OCI-LY1 (cell line): ENCODE results near the gene CRADD.
A peak's percentile ranks its signal among the peaks of the same experiment; 100 is the strongest.

Experiments used
- H2AFZ ChIP-seq: fragments of 200-600 bp; sonication (generic), shearing (Covaris generic); 2 replicates; pipeline ENCODE4 v1.6.0; 2014; ENCODE audit warnings: antibody characterized with exemption, mild to moderate bottlenecking, low read length
- H3F3A ChIP-seq: fragments of 200-600 bp; sonication (generic), shearing (Covaris generic); 2 replicates; pipeline ENCODE4 v1.6.0; 2014; ENCODE audit warnings: mild to moderate bottlenecking, antibody characterized with exemption, low read length, moderate library complexity; ENCODE audit not compliant: insufficient read depth
- H3K27ac ChIP-seq: fragments of 200-600 bp; sonication (generic); 2 replicates; pipeline ENCODE4 v1.5.1; 2014; ENCODE audit warnings: low read length, mixed run types, mild to moderate bottlenecking, low read depth; ENCODE audit not compliant: poor library complexity, severe bottlenecking
- H3K27me3 ChIP-seq: fragments of 200-600 bp; sonication (generic); 2 replicates; pipeline ENCODE4 v1.6.0; 2014; ENCODE audit warnings: antibody characterized with exemption, mild to moderate bottlenecking, low read length, moderate library complexity; ENCODE audit not compliant: insufficient read depth
- H3K36me3 ChIP-seq: fragments of 200-600 bp; sonication (generic); 2 replicates; pipeline ENCODE4 v1.6.1; 2014; ENCODE audit warnings: mild to moderate bottlenecking, antibody characterized with exemption, low read length, moderate library complexity, mixed read lengths; ENCODE audit not compliant: insufficient read depth
- H3K4me1 ChIP-seq: fragments of 200-600 bp; sonication (generic); 2 replicates; pipeline ENCODE4 v1.5.1; 2014; ENCODE audit warnings: mild to moderate bottlenecking, low read length, moderate library complexity; ENCODE audit not compliant: insufficient read depth, severe bottlenecking
- H3K4me2 ChIP-seq: fragments of 200-600 bp; sonication (generic), shearing (Covaris generic); 2 replicates; pipeline ENCODE4 v1.6.1; 2014; ENCODE audit warnings: low read length
- H3K4me3 ChIP-seq: fragments of 200-600 bp; sonication (generic); 2 replicates; pipeline ENCODE4 v1.5.1; 2014; ENCODE audit warnings: low read length, low read depth, mild to moderate bottlenecking, mixed read lengths; ENCODE audit not compliant: poor library complexity, severe bottlenecking
- H3K79me2 ChIP-seq: fragments of 200-600 bp; shearing (Covaris generic); 2 replicates; pipeline ENCODE4 v1.6.1; 2016; ENCODE audit warnings: mixed run types, low read length, mixed read lengths; ENCODE audit not compliant: insufficient read depth
- H3K9ac ChIP-seq: fragments of 200-600 bp; sonication (generic), shearing (Covaris generic); 2 replicates; pipeline ENCODE4 v1.6.1; 2014; ENCODE audit warnings: mild to moderate bottlenecking, low read length, mixed read lengths
- H3K9me2 ChIP-seq: fragments of 200-600 bp; sonication (generic), shearing (Covaris generic); 2 replicates; pipeline ENCODE4 v1.6.1; 2014; ENCODE audit warnings: low read depth, mild to moderate bottlenecking, low read length, mixed read lengths
- H3K9me3 ChIP-seq: fragments of 200-600 bp; shearing (Covaris generic); 2 replicates; pipeline ENCODE4 v1.6.1; 2014; ENCODE audit warnings: low read length, mixed read lengths
- H4K20me1 ChIP-seq: fragments of 200-600 bp; sonication (generic), shearing (Covaris generic); 2 replicates; pipeline ENCODE4 v1.6.0; 2016; ENCODE audit warnings: mild to moderate bottlenecking, low read length; ENCODE audit not compliant: insufficient read depth
- EZH2 ChIP-seq: fragments of 200-600 bp; sonication (generic), shearing (Covaris generic); IDR thresholded peaks from 2 replicates; pipeline ENCODE4 v1.8.0; 2017; ENCODE audit warnings: borderline replicate concordance, mixed run types, mild to moderate bottlenecking, antibody characterized with exemption, low read length, moderate library complexity, mixed read lengths
- TF ChIP-seq, protein P1 (sequence below): fragments of 200-600 bp; sonication (generic), shearing (Covaris generic); IDR thresholded peaks from 2 replicates; pipeline ENCODE4 v1.5.1; 2017; ENCODE audit warnings: mild to moderate bottlenecking, antibody characterized with exemption, low read length, moderate library complexity, mixed read lengths

CRADD gene

DNA sequence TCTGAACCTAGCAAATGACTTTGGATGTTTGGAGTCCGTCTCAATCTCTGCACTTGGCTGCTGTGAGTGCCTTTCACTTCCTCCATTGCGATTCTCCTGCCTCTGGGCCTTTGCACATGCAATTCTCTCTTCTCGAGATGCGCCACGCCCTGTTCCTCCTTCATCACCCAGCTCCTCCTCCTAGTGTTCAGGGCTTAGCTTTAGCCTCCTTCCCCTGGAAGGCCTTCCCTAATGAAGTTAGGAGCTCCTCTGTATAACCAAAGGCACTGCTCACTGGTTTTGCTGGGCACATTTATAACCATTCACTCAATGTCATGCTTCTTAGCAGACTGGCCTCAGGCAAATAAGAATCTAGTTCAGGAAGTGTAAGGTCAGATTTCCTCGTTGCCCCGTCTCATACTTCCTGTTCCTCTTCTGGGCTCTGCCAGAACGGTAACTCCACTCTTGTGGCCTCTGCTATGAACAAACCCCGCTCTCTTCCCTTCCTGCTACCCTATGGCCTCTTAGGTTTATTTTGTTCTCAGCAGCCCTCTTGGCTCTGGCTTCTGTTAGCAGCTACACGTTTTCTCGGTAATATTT lies 171.4 kb downstream of the CRADD start:
- TF ChIP-seq, protein P1, sequence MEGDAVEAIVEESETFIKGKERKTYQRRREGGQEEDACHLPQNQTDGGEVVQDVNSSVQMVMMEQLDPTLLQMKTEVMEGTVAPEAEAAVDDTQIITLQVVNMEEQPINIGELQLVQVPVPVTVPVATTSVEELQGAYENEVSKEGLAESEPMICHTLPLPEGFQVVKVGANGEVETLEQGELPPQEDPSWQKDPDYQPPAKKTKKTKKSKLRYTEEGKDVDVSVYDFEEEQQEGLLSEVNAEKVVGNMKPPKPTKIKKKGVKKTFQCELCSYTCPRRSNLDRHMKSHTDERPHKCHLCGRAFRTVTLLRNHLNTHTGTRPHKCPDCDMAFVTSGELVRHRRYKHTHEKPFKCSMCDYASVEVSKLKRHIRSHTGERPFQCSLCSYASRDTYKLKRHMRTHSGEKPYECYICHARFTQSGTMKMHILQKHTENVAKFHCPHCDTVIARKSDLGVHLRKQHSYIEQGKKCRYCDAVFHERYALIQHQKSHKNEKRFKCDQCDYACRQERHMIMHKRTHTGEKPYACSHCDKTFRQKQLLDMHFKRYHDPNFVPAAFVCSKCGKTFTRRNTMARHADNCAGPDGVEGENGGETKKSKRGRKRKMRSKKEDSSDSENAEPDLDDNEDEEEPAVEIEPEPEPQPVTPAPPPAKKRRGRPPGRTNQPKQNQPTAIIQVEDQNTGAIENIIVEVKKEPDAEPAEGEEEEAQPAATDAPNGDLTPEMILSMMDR: no peak
- no peak for TF ChIP-seq EZH2
- Histone ChIP-seq H3K9ac (no peak overlapping the region), H3K9me3 (no peaks in the 10 kb centered on the region), H3K4me3 (peak overlapping the region; percentile 34), H3K27ac (peak overlapping the region; percentile 77), H3K79me2 (no peaks in the 10 kb centered on the region), H3K27me3 (no peaks in the 10 kb centered on the region), H4K20me1 (no peaks in the 10 kb centered on the region), H3K4me1 (peaks cover 47% of the 10 kb centered on the region), H2AFZ (peak overlapping the region; percentile 39), H3K4me2 (peak overlapping the region; percentile 31; the same call in 1 of the 2 replicates), H3K9me2 (no peaks in the 10 kb centered on the region), H3K36me3 (no peaks in the 10 kb centered on the region), H3F3A (no peaks in the 10 kb centered on the region)

DNA sequence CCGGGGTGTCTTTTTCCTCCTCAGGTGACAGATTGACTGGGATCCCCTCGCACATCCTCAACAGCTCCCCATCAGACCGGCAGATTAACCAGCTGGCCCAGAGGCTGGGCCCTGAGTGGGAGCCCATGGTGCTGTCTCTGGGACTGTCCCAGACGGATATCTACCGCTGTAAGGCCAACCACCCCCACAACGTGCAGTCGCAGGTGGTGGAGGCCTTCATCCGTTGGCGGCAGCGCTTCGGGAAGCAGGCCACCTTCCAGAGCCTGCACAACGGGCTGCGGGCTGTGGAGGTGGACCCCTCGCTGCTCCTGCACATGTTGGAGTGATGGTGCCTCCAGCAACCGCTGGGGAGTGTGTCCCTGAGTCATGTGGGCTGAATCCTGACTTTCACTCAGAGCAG lies 172.8 kb downstream of the CRADD start:
- Histone ChIP-seq H3K9ac (no peak overlapping the region), H3F3A (no peaks in the 10 kb centered on the region), H3K4me3 (no peak overlapping the region), H3K27me3 (no peaks in the 10 kb centered on the region), H3K9me2 (no peaks in the 10 kb centered on the region), H3K79me2 (no peaks in the 10 kb centered on the region), H3K4me2 (no peak overlapping the region), H2AFZ (no peak overlapping the region), H3K9me3 (no peaks in the 10 kb centered on the region), H3K27ac (no peak overlapping the region), H3K4me1 (peaks cover 47% of the 10 kb centered on the region), H4K20me1 (no peaks in the 10 kb centered on the region), H3K36me3 (no peaks in the 10 kb centered on the region)
- no peak for TF ChIP-seq EZH2
- TF ChIP-seq, protein P1: no peak

DNA sequence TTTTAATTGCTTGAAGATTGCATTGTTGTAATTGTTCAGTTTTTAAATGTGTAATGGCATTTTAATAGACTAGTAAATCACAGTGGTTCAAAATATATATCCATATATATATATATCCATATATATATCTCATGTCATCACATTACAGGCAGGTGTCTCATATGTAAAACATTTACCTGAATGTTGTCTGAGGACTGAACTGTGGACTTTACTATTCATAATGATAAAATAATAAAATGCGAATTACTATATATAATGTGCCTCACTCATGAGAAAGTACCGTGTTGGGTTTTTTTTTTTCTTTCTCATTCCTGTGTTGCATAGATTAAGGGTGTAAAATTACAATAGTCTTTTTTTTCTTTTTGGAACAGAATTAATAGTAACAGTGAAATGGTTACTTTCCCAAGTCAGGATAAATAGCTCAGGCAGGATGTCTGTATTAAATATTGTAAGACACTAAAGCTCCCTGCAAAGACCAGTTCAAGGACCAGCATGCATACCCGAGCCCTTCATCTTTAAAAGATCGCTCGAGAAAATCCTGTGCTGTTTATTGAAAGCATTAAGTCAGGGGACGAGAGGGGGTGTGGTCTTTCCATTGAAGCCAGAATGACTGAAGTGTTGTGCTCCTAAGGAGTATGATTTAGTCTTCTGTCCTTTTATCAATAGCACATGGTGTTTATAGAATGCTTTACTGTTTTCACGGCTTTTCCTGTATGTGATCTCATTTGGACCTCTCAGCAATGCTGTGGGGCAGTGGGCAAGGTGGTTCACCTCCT lies 173.5 kb downstream of the CRADD start:
- H3K36me3 ChIP-seq: no peaks in the 10 kb centered on the region
- no peaks in the 10 kb centered on the region for H3K9me3 ChIP-seq
- no peaks in the 10 kb centered on the region for H3K9me2 ChIP-seq
- no peaks in the 10 kb centered on the region for H3K79me2 ChIP-seq
- no peaks in the 10 kb centered on the region for H4K20me1 ChIP-seq
- H3K4me3 ChIP-seq: no peak overlapping the region
- H3K27me3 ChIP-seq: no peaks in the 10 kb centered on the region
- TF ChIP-seq, protein P1: no peak
- TF ChIP-seq EZH2: no peak
- H3K4me2 ChIP-seq: no peak overlapping the region
- H2AFZ ChIP-seq: no peak overlapping the region
- no peaks in the 10 kb centered on the region for H3F3A ChIP-seq
- H3K4me1 ChIP-seq: peaks cover 47% of the 10 kb centered on the region
- H3K27ac ChIP-seq: no peak overlapping the region
- no peak overlapping the region for H3K9ac ChIP-seq
